ENCODE measurements around the gene CANT1.
"Not testable (repeated sequence)": the region's sequence is repeated elsewhere in the genome, so short reads cannot be mapped to it uniquely, and the experiment has no call there.

CANT1 gene

GRCh38 chr17:78974635-78975591, 34.7 kb downstream of the CANT1 start:
- no peak for DNase-seq

- DNase-seq: no peak
Observed at GRCh38 chr17:78973792-78974520, 35.6 kb downstream of the CANT1 start.

GRCh38 chr17:78973196-78973595, 36.4 kb downstream of the CANT1 start:
- no peak for DNase-seq

GRCh38 chr17:78972507-78973105, 37.0 kb downstream of the CANT1 start:
- no peak for DNase-seq

GRCh38 chr17:78971756-78972506, 37.6 kb downstream of the CANT1 start:
- no peak for DNase-seq

GRCh38 chr17:78970834-78971755, 38.5 kb downstream of the CANT1 start:
- peak; percentile 55 for DNase-seq

GRCh38 chr17:78969865-78970264, 39.7 kb downstream of the CANT1 start:
- DNase-seq: no peak

- no peak for DNase-seq
Observed at GRCh38 chr17:78967782-78968362, 41.7 kb downstream of the CANT1 start.

- no peak for DNase-seq
Observed at GRCh38 chr17:78966910-78967600, 42.5 kb downstream of the CANT1 start.

- no peak for DNase-seq
Observed at GRCh38 chr17:78966123-78966813, 43.3 kb downstream of the CANT1 start.

- DNase-seq: no peak
Observed at GRCh38 chr17:78965491-78965924, 44.1 kb downstream of the CANT1 start.

GRCh38 chr17:78963378-78963777, 46.2 kb downstream of the CANT1 start:
- no peak for DNase-seq

GRCh38 chr17:78962984-78963348, 46.6 kb downstream of the CANT1 start:
- not testable (repeated sequence) for DNase-seq

GRCh38 chr17:78962345-78962983, 47.1 kb downstream of the CANT1 start:
- DNase-seq: peak; percentile 65

- no peak for DNase-seq
Observed at GRCh38 chr17:78961571-78961970, 48.0 kb downstream of the CANT1 start.

GRCh38 chr17:78960928-78961327, 48.6 kb downstream of the CANT1 start:
- no peak for DNase-seq

GRCh38 chr17:78959803-78960202, 49.8 kb downstream of the CANT1 start:
- no peak for DNase-seq

GRCh38 chr17:78958641-78959127, 50.9 kb downstream of the CANT1 start:
- no peak for DNase-seq

GRCh38 chr17:78957128-78957527, 52.4 kb downstream of the CANT1 start:
- DNase-seq: peak; percentile 36

Data from T1000 (cell line).